ENCODE data around the gene CYP27A1. TPM values are rescaled to one million over a fixed set of nuclear protein-coding genes. Genes with fewer than 3 reads are reported as not detected.

The CYP27A1 gene
- 4.1 and 6.4 TPM in 2 replicates for total RNA-seq

DNA sequence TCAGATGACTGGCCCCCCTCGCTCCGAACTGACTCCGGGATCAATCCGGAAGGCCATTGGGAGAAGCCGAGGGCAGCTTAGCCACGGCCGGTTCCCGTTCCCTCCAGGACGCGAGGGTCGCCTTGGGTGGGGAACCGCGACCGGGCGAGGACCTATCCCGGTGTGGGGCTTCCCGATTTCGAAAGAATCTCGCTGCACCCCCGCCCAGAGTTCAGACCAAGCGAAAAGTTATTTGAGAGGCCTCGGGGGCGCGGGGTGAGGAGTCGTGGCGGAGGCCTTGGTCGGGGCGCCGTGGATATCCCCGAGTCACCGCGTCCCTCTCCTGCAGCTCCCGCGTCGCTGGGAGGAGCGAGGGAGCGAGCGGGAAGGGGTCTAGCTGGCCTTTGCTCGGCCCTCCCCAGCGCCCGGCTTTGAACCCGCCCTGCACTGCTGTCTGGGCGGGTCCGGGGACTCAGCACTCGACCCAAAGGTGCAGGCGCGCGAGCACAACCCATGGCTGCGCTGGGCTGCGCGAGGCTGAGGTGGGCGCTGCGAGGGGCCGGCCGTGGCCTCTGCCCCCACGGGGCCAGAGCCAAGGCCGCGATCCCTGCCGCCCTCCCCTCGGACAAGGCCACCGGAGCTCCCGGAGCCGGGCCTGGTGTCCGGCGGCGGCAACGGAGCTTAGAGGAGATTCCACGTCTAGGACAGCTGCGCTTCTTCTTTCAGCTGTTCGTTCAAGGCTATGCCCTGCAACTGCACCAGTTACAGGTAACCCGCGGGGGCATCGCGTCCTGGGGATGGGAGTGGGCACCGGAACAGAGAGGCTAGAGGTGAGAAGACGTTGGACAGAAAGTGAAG is at the start of gene CYP27A1:
CYP27A1 (plus strand) TSS at position 457 of the 837 bp plus-strand sequence; CDS start at position 493, 36 bp downstream.

DNA sequence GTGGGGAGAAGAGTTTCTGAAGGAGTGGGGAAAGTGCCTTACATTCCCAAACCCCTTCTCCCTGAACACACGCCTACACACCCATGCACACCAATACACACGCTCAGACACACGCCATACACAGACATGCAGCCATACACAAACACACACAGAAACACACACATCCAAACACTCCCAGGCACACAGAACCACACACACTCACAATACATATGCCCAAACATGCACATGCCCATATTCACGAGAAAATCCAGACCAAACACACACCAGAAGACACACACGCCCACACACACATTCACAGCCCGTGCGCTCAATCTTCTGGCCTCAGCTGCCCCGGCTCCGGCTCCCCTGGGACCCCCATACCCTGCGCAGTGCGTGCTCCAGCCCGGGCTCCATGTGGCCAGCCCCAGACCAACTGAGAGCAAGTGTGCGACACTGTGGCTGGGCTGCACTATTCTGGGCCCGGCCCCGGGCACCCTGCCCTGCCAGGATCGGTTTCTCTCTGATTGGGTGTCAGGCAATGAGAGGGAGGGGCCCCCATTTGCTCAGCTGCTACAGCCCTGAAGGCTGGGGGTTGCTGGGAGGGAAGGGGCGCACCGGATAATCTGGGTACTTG is 49.5 kb downstream of the CYP27A1 start, which contains the start of gene PRKAG3:
PRKAG3 (minus strand) TSS at position 426 of the 613 bp plus-strand sequence.

DNA sequence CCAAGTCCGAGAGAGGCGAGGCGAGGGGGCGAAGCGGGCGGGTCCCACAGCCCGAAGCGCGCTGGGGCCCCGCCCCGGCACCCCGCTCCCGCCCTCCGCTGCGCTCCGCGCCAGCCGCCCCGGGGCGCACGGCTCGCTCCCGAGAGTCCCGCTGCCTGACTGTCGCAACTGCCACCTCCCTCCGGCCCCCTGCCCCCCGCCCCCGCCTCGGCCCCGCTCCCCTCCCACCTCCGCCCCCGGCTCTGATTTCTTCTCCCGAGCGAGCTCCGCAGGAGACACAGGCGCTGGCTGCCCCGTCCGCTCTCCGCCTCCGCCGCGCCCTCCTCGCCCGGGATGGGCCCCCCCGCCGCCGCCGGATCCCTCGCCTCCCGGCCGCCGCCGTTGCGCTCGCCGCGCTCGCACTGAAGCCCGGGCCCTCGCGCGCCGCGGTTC is 77.6 kb downstream of the CYP27A1 start, which contains the start of gene WNT6:
WNT6 (plus strand) TSS at position 250 of the 432 bp plus-strand sequence. CDS start 233 bp downstream, outside the sequence.

Other genes starting within 250 kb of the CYP27A1 start
- 21.1 and 21.3 TPM in 2 replicates for gene USP37, start 213.8 kb upstream of the CYP27A1 start, total RNA-seq
- 87.9 and 115 TPM in 2 replicates for gene CNOT9, start 213.3 kb upstream of the CYP27A1 start, total RNA-seq
- 0.79 and 2.3 TPM in 2 replicates for gene PLCD4, start 174.2 kb upstream of the CYP27A1 start, total RNA-seq
- gene ZNF142, start 122.5 kb upstream of the CYP27A1 start, total RNA-seq, result 21.4 and 24.7 TPM in 2 replicates
- 44.9 and 46.7 TPM in 2 replicates for gene BCS1L, start 122.5 kb upstream of the CYP27A1 start, total RNA-seq
- 20.3 and 24.2 TPM in 2 replicates for gene RNF25, start 110.1 kb upstream of the CYP27A1 start, total RNA-seq
- 23.5 and 24.8 TPM in 2 replicates for gene STK36, start 110.1 kb upstream of the CYP27A1 start, total RNA-seq
- gene TTLL4, start 71.3 kb upstream of the CYP27A1 start, total RNA-seq, result 18.9 and 21.8 TPM in 2 replicates
- gene PRKAG3, start 49.7 kb downstream of the CYP27A1 start, total RNA-seq, result not detected in 2 replicates
- not detected in 2 replicates for gene WNT6, start 77.7 kb downstream of the CYP27A1 start, total RNA-seq
- gene WNT10A, start 98.7 kb downstream of the CYP27A1 start, total RNA-seq, result 0.07 TPM in 1 of 2 replicates, not detected in the other
- not detected in 2 replicates for gene CDK5R2, start 177.5 kb downstream of the CYP27A1 start, total RNA-seq
- not detected in 2 replicates for gene FEV, start 203.0 kb downstream of the CYP27A1 start, total RNA-seq
- gene CRYBA2, start 211.3 kb downstream of the CYP27A1 start, total RNA-seq, result not detected in 2 replicates